Body of pancreas (tissue), 4 donors: ENCODE results near the gene CRKL.

Experiments used
- CTCF ChIP-seq, 7 experiments: fragments of 450-650 bp in 4 of 7; fragments of 200-600 bp in 3 of 7; sonication (generic) in 3 of 7; IDR thresholded peaks; one replicate each; pipeline ENCODE4 v1.5.1; 2016 to 2019; ENCODE audit warnings: antibody characterized with exemption in 7 of 7
- POLR2A ChIP-seq, 3 donors: fragments of 450-650 bp; IDR thresholded peaks; one replicate each; pipeline ENCODE4 v1.6.1; 2016; ENCODE audit warnings: antibody characterized with exemption in 3 of 3, mild to moderate bottlenecking in 2 of 3

- no peak for TF ChIP-seq POLR2A (IDR thresholded peaks at IDR 0.05)
- TF ChIP-seq CTCF (IDR thresholded peaks at IDR 0.05) = no peak
Observed at GRCh38 chr22:20967697-20968211, 50.5 kb downstream of the CRKL start.
